Kasumi-1 (cell line): ENCODE measurements around the gene P2RY10.
"Not testable (repeated sequence)": the region's sequence is repeated elsewhere in the genome, so short reads cannot be mapped to it uniquely, and the experiment has no call there.

Experiments
- DNase-seq, 2 experiments: peaks; one replicate each; lab custom pipeline; 2025; lab: John Stamatoyannopoulos, UW

P2RY10 gene

GRCh38 chrX:78945186-78945912, at the start of gene P2RY10:
TSS of gene P2RY10 (plus strand) at chrX:78945391. CDS start at chrX:78960521, 15,130 bp downstream.
- peak; percentile 27 to 54 for DNase-seq

DNA sequence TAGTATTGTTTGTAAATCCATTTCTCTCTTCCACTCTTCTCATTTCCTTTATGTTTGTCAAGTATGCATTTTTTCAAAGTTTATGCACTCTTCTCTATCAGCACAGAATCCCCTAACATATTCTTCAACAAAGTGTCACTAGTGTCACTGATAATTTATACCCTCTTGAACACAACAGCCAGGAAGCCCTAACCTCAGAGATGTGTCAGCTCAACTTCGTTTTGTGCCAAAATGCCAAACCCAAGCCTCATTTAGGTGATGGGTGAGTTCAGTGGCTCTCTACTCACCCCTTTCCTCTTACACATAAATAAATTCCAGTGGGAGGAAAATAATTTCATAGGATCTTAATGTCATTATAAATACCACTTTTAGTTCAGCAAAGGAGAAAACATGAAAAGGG, 22.4 kb upstream of the P2RY10 start:
- DNase-seq: no peak

GRCh38 chrX:78923198-78924015, 21.8 kb upstream of the P2RY10 start:
- DNase-seq: no peak

GRCh38 chrX:78931814-78932213, 13.4 kb upstream of the P2RY10 start:
- no peak for DNase-seq

- DNase-seq: no peak
Measured at GRCh38 chrX:78934866-78935265, 10.3 kb upstream of the P2RY10 start.

DNA sequence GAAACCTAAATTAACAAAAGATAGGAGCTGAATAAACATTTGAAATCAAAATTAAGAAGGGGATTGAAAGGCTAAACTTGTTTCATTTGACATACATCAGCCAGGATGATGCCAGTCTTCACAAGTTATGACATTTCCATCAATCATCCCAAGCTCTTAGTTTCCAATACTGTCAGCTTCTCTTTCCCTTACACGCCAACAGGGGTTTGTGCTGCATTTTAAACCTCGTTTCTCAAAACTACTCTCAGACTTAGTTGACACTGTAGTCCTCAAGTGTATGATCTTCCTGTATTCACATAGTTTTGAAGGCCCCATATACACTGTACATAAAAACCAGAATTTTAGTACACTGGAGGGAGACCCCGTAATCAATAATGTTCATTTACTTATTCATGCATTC, 840 bp upstream of the P2RY10 start:
- no peak for DNase-seq

GRCh38 chrX:78946178-78946931, 1.2 kb downstream of the P2RY10 start:
- no peak for DNase-seq

DNA sequence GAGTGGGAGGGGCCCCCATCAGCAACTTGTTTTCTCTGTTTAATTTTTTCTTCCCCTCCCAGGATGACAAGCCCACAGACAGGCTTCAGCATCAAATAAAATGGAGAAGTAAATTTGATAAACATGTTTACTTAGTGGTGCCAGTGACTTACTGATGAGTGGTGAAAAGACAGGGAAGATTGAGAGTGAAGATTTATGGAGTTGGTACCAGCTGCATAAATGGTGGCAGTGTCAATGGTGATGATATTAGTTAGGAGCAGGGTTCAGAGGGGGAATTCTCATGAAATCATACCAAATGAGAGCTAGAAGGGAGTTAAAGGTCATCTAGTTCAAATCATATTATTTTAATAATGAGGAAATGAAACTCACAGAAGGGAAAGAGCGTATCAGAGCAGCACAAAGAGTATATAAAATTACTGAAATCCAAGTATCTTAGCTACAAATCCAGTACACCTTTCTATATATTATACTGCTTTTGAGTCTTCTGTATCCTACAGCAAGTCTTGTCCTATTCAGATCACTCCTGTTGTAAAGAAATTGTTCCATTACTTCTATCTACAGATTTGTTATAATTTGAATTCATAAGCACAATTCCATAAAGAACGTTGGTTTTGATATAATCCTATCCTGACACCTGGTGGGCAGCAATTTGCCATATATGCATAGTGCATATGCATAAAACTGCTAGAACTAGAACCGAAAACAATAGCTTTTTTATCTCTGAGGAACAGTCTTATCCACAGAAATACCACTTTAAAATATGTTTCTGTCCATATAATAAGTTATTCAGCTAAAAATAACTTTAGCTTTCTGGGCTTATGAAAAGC, 5.0 kb downstream of the P2RY10 start:
- DNase-seq: no peak

GRCh38 chrX:78957049-78957767, 12.0 kb downstream of the P2RY10 start:
- no peak for DNase-seq

DNA sequence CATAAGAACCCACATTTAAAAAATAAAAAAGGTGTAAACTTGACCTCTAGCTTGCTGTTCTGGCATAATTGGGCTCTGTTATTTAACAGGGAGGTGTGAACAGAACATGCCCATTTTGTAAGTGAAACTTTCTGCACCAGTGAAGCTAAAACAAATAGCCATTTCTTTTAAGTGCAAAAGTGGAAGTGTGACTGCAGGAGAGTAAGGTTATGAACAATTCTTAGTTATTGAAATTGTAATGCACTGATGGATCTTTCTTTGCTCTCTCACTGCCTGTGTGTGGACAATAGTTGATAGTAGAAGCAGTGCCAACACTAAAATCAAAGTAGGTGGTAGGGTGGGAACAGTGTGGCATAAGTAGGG, 12.6 kb downstream of the P2RY10 start:
- DNase-seq: no peak

- DNase-seq: no peak
Measured at GRCh38 chrX:78958419-78959116, 13.4 kb downstream of the P2RY10 start.

DNA sequence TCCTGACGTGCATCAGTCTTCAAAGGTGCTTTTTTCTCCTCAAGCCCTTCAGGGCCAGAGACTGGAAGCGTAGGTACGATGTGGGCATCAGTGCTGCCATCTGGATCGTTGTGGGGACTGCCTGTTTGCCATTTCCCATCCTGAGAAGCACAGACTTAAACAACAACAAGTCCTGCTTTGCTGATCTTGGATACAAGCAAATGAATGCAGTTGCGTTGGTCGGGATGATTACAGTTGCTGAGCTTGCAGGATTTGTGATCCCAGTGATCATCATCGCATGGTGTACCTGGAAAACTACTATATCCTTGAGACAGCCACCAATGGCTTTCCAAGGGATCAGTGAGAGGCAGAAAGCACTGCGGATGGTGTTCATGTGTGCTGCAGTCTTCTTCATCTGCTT, 15.7 kb downstream of the P2RY10 start:
- DNase-seq: no peak

- DNase-seq: no peak
Measured at GRCh38 chrX:78964598-78964997, 19.4 kb downstream of the P2RY10 start.

DNA sequence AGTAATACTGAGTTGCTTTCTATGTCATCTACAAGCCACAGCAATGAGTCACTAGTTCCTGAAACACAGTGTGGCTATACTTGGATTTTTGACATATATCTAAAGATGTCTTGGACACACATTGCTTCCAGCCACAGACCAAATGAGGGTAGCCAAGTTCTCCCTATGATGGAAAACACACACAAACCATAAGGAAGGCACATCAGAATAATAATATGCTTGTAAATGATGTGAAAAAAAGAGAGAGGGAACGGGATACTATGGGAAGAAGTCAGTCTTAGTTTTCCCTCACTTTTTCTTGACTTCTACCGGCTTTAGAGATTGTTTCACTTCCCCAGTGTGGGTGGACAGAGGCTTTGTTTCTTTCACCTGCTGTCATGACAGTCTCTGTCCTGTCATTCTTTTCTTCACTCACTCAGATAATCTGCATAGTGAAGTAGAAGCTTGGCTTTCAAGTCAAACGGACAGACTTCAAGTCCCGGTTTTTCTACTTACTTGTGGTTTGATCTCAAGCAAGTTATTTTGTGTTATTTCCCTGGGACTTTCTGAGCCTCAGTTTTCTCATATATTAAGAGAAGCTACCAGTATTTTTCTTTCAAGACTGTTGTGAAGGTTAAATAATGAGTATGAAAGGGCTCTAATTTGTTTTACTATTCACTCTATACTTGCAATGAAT, 34.7 kb downstream of the P2RY10 start:
- peak; percentile 25 to 45 for DNase-seq

- no peak for DNase-seq
Measured at GRCh38 chrX:78989349-78989748, 44.2 kb downstream of the P2RY10 start.

- no peak for DNase-seq
Measured at GRCh38 chrX:78997870-78998558, 52.8 kb downstream of the P2RY10 start.

GRCh38 chrX:79007540-79007939, 62.3 kb downstream of the P2RY10 start:
- not testable (repeated sequence) for DNase-seq
